GM21526 (cell line): Measurements from ENCODE around the gene ABHD6.
A peak's percentile ranks its signal among the peaks of the same experiment; 100 is the strongest.

Experiments
- ATAC-seq: cut with Tn5 transposase; IDR thresholded peaks from one replicate; pipeline ENCODE4 v1.9.1; 2021; ENCODE audit warnings: moderate library complexity; ENCODE audit not compliant: unreplicated experiment, low FRiP score

The ABHD6 gene

GRCh38 chr3:58307639-58308215 is 70.1 kb downstream of the ABHD6 start:
- ATAC-seq = no peak

- ATAC-seq = no peak
Observed at GRCh38 chr3:58308728-58309127, 71.1 kb downstream of the ABHD6 start.

GRCh38 chr3:58317811-58318210 is 80.2 kb downstream of the ABHD6 start:
- no peak for ATAC-seq

GRCh38 chr3:58321791-58322190 is 84.2 kb downstream of the ABHD6 start:
- no peak for ATAC-seq

- ATAC-seq = no peak
Observed at GRCh38 chr3:58322793-58323192, 85.2 kb downstream of the ABHD6 start.

- ATAC-seq = no peak
Observed at GRCh38 chr3:58323529-58324390, 86.2 kb downstream of the ABHD6 start.

GRCh38 chr3:58324391-58325390 is 87.1 kb downstream of the ABHD6 start:
- ATAC-seq = no peak

GRCh38 chr3:58325525-58325992 is 88.0 kb downstream of the ABHD6 start:
- no peak for ATAC-seq

GRCh38 chr3:58326267-58326900 is 88.8 kb downstream of the ABHD6 start:
- no peak for ATAC-seq

GRCh38 chr3:58329150-58329921 is 91.7 kb downstream of the ABHD6 start:
- no peak for ATAC-seq

GRCh38 chr3:58329922-58330413 is 92.4 kb downstream of the ABHD6 start:
- ATAC-seq = no peak

- no peak for ATAC-seq
Observed at GRCh38 chr3:58331593-58332152, 94.1 kb downstream of the ABHD6 start.

- ATAC-seq = peak; percentile 84
Observed at GRCh38 chr3:58332575-58333188, 95.1 kb downstream of the ABHD6 start, which contains the start of gene PXK. PXK (plus strand) TSS chr3:58332892; CDS start chr3:58332989, 97 bp downstream.

GRCh38 chr3:58333206-58334012 is 95.8 kb downstream of the ABHD6 start:
- peak; percentile 14 for ATAC-seq

GRCh38 chr3:58334013-58334321 is 96.4 kb downstream of the ABHD6 start:
- no peak for ATAC-seq

- no peak for ATAC-seq
Observed at GRCh38 chr3:58334506-58334884, 96.9 kb downstream of the ABHD6 start.

GRCh38 chr3:58335652-58335947 is 98.0 kb downstream of the ABHD6 start:
- ATAC-seq = no peak
